Osteoblast (primary cell): ENCODE results near the gene ARHGEF4. TPM values are rescaled to one million over a fixed set of nuclear protein-coding genes. Genes with fewer than 3 reads are reported as not detected.

Experiments
- DNase-seq: peaks from one replicate; pipeline ENCODE4 v3.0.0; 2011; ENCODE audit warnings: low spot score, mixed read lengths; ENCODE audit not compliant: insufficient read length; ENCODE audit errors: missing footprints
- H2AFZ ChIP-seq: 2 replicates; pipeline ENCODE4 v1.6.0; 2011; ENCODE audit warnings: mild to moderate bottlenecking, low read length
- H3K27ac ChIP-seq: 2 replicates; pipeline ENCODE4 v1.5.1; 2011; ENCODE audit warnings: mild to moderate bottlenecking, low read depth, low read length, moderate library complexity
- H3K27me3 ChIP-seq: 2 replicates; pipeline ENCODE4 v1.6.0; 2012; ENCODE audit warnings: mild to moderate bottlenecking, control low read depth, inconsistent platforms, low read length, moderate library complexity; ENCODE audit not compliant: insufficient read depth
- H3K36me3 ChIP-seq: 2 replicates; pipeline ENCODE4 v1.5.1; 2011; ENCODE audit warnings: mild to moderate bottlenecking, low read length, control low read depth, moderate library complexity; ENCODE audit not compliant: insufficient read depth
- H3K4me1 ChIP-seq: 2 replicates; pipeline ENCODE4 v1.5.1; 2011; ENCODE audit warnings: mild to moderate bottlenecking, low read length, control low read depth, moderate library complexity; ENCODE audit not compliant: insufficient read depth
- H3K4me2 ChIP-seq: 2 replicates; pipeline ENCODE4 v1.6.0; 2011; ENCODE audit warnings: mild to moderate bottlenecking, low read length; ENCODE audit not compliant: insufficient read depth
- H3K4me3 ChIP-seq: fragments of 200-600 bp; sonication (generic); 3 replicates; pipeline ENCODE4 v1.5.1; 2012; ENCODE audit warnings: mild to moderate bottlenecking, low read length, inconsistent platforms; ENCODE audit not compliant: insufficient read depth
- H3K79me2 ChIP-seq: 2 replicates; pipeline ENCODE4 v1.6.0; 2012; ENCODE audit warnings: mild to moderate bottlenecking, low read length, control low read depth, inconsistent platforms; ENCODE audit not compliant: insufficient read depth
- H3K9me3 ChIP-seq: 2 replicates; pipeline ENCODE4 v1.5.1; 2011; ENCODE audit warnings: low read depth, low read length, control low read depth
- H4K20me1 ChIP-seq: 2 replicates; pipeline ENCODE4 v1.6.0; 2012; ENCODE audit warnings: mild to moderate bottlenecking, low read length, control low read depth; ENCODE audit not compliant: insufficient read depth
- total RNA-seq: library from RNA; depleted of rRNA; stranded (reverse); fragments of >200 nt; gene quantifications from 2 replicates; pipeline ENCODE4 v1.2.3, GENCODE V29; 2012
- TF ChIP-seq, protein P1 (sequence below): IDR thresholded peaks from 2 replicates; pipeline ENCODE4 v1.5.1; 2011; ENCODE audit warnings: mild to moderate bottlenecking, low read depth, low read length, moderate library complexity; ENCODE audit errors: extremely low read depth

The ARHGEF4 gene
- total RNA-seq, 1 donor = 3.6 TPM

DNA sequence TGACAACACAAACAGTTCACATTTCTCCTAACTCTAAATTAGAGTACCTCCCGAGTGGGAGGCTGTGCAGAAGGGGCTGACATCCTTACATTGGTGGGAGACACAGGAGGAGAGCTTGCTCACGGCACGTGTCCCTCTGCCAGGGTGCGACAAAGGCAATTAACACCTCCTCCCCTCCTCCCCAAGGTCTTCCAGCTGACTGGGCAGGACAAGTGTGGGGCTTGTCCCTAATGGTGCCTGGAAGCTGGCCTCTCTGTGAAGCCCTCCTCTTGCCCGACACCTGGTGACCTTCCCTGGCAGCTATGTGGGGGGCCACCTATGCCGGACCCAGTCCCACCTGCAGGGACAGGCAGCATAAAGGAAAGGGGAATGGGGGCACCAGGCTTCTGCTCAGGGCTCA lies 199.6 kb downstream of the ARHGEF4 start:
- Histone ChIP-seq H3K4me2 (no peak overlapping the region), H3K27me3 (peaks cover 4% of the 10 kb centered on the region), H3K79me2 (no peaks in the 10 kb centered on the region), H3K4me3 (no peak overlapping the region), H3K36me3 (no peaks in the 10 kb centered on the region), H3K4me1 (peaks cover 3% of the 10 kb centered on the region), H3K9me3 (no peaks in the 10 kb centered on the region), H4K20me1 (peaks cover 7% of the 10 kb centered on the region), H2AFZ (no peak overlapping the region), H3K27ac (no peak overlapping the region)
- TF ChIP-seq, protein P1, sequence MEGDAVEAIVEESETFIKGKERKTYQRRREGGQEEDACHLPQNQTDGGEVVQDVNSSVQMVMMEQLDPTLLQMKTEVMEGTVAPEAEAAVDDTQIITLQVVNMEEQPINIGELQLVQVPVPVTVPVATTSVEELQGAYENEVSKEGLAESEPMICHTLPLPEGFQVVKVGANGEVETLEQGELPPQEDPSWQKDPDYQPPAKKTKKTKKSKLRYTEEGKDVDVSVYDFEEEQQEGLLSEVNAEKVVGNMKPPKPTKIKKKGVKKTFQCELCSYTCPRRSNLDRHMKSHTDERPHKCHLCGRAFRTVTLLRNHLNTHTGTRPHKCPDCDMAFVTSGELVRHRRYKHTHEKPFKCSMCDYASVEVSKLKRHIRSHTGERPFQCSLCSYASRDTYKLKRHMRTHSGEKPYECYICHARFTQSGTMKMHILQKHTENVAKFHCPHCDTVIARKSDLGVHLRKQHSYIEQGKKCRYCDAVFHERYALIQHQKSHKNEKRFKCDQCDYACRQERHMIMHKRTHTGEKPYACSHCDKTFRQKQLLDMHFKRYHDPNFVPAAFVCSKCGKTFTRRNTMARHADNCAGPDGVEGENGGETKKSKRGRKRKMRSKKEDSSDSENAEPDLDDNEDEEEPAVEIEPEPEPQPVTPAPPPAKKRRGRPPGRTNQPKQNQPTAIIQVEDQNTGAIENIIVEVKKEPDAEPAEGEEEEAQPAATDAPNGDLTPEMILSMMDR = no peak
- DNase-seq = no peak

DNA sequence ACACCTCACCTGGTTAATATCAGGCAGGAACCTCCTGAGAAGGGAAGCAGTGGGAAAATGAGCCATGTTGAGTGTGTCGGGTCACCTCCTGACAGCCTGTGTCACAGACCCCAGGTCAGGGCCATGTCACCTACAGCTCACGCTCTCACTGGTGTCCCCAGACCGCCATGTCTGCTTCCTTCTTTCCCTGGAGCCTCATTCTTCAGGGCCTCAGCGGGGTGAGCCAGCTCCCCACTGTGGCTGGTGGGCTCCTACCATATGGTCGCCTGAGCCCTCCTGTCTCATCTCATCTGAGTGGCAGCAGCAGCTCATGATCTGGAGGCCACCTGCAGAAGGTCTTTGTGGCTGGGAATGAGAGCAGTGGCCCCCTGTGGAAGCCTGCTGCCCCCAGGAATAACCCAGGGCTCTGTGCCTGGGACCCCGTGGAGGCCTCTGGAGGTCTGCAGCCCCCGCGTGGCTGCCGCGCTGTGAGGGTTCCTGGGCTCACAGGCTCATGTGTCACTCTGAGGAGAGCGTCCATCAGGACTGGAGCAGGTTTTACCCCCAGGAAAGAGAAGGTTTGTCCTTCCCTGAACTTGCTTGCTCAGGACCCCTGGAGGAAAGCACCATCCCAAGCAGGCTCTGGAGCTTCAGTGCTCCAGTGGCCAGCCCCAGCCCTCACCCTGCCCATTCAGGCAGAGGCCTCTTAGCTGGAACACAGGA lies 200.1 kb downstream of the ARHGEF4 start:
- Histone ChIP-seq H3K27ac (no peak overlapping the region), H3K36me3 (no peaks in the 10 kb centered on the region), H3K4me3 (no peak overlapping the region), H2AFZ (no peak overlapping the region), H4K20me1 (peaks cover 9% of the 10 kb centered on the region), H3K4me2 (no peak overlapping the region), H3K79me2 (no peaks in the 10 kb centered on the region), H3K4me1 (peaks cover 3% of the 10 kb centered on the region), H3K27me3 (peaks cover 4% of the 10 kb centered on the region), H3K9me3 (no peaks in the 10 kb centered on the region)
- TF ChIP-seq, protein P1 = no peak
- peak; percentile 83 for DNase-seq

DNA sequence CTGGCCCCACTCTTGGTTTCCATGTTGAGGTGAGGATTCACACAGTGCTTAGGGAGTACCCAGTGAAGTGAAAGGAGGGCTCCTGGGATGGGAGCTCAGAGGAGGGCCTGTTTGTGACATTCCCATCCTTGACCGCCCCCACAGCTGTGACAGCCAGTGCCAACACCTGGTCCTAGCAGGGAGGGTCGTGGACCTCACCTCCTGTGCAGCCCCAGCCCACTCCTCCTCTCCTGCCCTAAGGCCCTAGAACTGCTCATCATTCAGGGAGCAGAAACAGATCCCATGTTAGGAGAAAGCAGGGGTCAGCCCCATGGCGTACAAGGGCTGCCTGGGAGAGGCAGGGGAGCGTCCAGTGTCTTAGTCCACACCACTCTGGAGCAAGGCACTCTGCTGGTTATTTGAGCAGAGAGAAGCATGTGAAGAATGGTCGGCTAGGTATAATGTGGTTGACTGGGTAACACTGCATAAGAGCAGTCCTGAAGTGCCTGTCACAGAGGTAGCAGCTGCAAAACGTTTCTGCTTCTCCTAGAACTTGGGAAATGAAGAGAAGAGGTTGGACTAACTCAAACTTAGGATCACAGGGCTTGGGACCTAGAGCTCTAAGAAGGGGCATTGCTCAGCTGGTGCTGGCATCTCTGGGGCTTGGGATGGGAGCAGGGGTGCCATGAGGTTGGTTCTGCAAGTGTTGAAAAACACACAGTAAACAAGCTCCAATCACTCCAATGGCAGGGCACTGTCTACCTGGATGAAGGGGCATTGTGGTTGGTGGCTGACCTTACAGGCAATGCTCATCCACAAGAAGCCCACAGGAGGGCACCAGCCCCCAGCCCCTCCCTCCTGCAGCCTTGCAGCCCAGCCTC lies 200.9 kb downstream of the ARHGEF4 start:
- TF ChIP-seq, protein P1 = no peak
- no peak overlapping the region for H3K4me3 ChIP-seq
- DNase-seq = peak; percentile 82
- H3K36me3 ChIP-seq = no peaks in the 10 kb centered on the region
- H3K27me3 ChIP-seq = peaks cover 4% of the 10 kb centered on the region
- H3K79me2 ChIP-seq = no peaks in the 10 kb centered on the region
- H2AFZ ChIP-seq = no peak overlapping the region
- H3K9me3 ChIP-seq = no peaks in the 10 kb centered on the region
- H3K4me1 ChIP-seq = peaks cover 3% of the 10 kb centered on the region
- peaks cover 9% of the 10 kb centered on the region for H4K20me1 ChIP-seq
- H3K4me2 ChIP-seq = no peak overlapping the region
- H3K27ac ChIP-seq = no peak overlapping the region
